GM06990 (cell line): ENCODE measurements around the gene C6orf163.

Experiments
- DNase-seq: peaks from one replicate; pipeline ENCODE4 v3.0.0-alpha.2; 2011; ENCODE audit not compliant: insufficient read length; ENCODE audit errors: extremely low read depth
- H3K27me3 ChIP-seq: replicated peaks from 2 replicates; pipeline ENCODE4 v1.6.0; 2011; ENCODE audit warnings: low read length; ENCODE audit not compliant: control insufficient read depth, insufficient read depth
- H3K36me3 ChIP-seq: 2 replicates; pipeline ENCODE4 v1.5.1; 2011; ENCODE audit warnings: low read length; ENCODE audit not compliant: control insufficient read depth, insufficient read depth
- H3K4me3 ChIP-seq: replicated peaks from 2 replicates; pipeline ENCODE4 v1.5.1; 2011; ENCODE audit warnings: low read depth, mild to moderate bottlenecking, control low read depth, low read length
- TF ChIP-seq, protein P1 (sequence below): IDR thresholded peaks from 2 replicates; pipeline ENCODE4 v1.5.1; 2011; ENCODE audit warnings: low read length, control low read depth, mild to moderate bottlenecking, inconsistent platforms; ENCODE audit not compliant: insufficient read depth, poor library complexity, severe bottlenecking

Gene C6orf163

DNA sequence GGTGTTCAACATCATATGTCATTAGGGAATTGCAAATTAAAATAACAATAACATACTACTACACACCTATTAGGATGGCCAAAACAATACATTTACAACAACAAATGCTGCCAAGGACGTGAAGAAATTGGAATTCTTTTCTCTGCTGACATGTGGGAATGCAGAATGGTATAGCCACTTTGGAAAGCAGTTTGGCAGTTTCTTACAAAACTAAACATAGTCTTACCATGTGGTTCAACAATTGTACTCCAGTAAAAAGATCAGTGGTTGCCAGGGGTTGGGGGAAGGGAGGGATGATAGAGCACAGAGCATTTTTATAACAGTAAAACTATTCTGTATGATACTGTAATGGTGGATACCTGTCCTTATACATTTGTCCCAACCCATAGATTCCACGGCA is 50.8 kb downstream of the C6orf163 start:
- H3K27me3 ChIP-seq: no peaks in the 10 kb centered on the region
- TF ChIP-seq, protein P1, sequence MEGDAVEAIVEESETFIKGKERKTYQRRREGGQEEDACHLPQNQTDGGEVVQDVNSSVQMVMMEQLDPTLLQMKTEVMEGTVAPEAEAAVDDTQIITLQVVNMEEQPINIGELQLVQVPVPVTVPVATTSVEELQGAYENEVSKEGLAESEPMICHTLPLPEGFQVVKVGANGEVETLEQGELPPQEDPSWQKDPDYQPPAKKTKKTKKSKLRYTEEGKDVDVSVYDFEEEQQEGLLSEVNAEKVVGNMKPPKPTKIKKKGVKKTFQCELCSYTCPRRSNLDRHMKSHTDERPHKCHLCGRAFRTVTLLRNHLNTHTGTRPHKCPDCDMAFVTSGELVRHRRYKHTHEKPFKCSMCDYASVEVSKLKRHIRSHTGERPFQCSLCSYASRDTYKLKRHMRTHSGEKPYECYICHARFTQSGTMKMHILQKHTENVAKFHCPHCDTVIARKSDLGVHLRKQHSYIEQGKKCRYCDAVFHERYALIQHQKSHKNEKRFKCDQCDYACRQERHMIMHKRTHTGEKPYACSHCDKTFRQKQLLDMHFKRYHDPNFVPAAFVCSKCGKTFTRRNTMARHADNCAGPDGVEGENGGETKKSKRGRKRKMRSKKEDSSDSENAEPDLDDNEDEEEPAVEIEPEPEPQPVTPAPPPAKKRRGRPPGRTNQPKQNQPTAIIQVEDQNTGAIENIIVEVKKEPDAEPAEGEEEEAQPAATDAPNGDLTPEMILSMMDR: no peak
- no peak overlapping the region for H3K4me3 ChIP-seq
- DNase-seq: no peak
- no peaks in the 10 kb centered on the region for H3K36me3 ChIP-seq

DNA sequence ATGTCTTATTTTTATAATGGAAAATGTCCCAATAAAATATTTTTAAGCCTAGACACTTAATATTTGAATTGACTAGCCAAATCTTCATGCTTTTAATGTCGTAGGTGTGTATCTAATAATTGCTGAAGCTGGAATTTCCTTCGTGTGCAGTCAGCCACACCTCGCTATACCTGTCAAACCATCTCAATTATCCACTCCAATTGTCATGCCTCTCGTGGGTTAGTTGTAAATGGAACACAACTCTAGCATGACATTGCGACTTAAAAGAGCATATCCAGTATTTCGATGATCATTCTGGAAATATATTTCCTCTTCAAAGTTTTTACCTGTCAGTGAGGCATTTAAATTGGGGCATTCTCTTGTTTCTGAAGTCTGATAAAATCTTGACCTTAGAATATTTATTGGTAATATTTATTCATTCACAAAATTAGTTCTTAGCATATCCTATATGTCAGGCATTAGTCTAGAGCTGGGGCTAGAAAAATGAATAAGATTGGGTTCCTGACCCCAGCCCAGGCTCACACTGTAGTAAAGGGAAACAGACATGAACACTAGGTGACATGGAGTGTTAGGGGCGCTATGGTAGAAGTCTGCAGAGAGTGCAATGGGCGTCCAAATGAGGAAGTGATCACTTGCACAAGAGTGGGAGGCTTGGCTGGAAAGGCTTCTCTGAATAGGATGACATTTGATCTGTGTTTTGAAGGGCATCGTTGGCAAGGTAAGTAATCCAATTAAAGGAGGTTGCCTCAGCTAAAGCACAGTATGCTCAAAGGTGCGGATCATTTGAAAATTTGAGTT is 52.2 kb downstream of the C6orf163 start:
- Histone ChIP-seq H3K27me3 (no peaks in the 10 kb centered on the region), H3K4me3 (no peak overlapping the region), H3K36me3 (no peaks in the 10 kb centered on the region)
- no peak for DNase-seq
- TF ChIP-seq, protein P1: peak; percentile 6

DNA sequence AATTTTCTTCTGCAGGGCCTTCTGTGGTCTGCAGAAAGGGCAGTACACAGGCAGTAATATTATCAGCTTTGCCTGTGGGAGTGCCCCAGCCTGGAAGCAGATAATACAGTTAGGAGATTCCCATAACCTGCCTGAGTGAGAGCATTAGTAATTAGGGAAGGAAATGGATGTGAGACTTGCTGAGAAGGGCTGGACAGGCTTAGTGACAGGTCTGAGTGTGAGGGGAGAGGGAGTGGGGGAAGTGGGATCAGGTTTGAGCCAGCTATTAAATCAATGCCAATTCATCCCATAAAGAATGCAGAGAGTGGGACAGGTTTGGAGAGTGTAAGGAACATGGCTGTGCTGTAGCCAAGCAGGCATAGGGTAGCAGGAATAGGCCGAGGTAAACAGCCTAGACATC is 53.0 kb downstream of the C6orf163 start:
- no peak overlapping the region for H3K4me3 ChIP-seq
- H3K27me3 ChIP-seq: no peaks in the 10 kb centered on the region
- DNase-seq: no peak
- H3K36me3 ChIP-seq: no peaks in the 10 kb centered on the region
- TF ChIP-seq, protein P1: no peak

DNA sequence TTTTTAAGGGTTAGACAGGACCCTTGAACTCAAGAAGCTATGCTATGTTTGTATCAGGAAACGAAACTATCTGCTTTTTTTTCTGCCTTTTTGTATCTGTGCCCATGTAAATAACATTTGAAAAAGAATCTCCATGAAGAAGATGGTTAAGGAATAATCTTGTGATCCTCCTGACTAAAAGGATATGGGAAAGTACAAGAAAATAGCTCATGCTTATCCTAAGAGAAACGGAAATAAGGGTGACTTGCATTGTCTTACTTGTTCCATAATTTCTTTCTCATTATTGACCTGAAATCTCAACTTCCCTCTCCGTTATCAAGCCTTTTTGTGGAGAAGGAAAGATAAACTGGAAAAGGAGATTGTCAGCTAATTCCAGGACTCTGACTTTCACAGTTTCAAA is 57.2 kb downstream of the C6orf163 start:
- H3K36me3 ChIP-seq: no peaks in the 10 kb centered on the region
- TF ChIP-seq, protein P1: no peak
- no peak for DNase-seq
- H3K27me3 ChIP-seq: no peaks in the 10 kb centered on the region
- H3K4me3 ChIP-seq: no peak overlapping the region

DNA sequence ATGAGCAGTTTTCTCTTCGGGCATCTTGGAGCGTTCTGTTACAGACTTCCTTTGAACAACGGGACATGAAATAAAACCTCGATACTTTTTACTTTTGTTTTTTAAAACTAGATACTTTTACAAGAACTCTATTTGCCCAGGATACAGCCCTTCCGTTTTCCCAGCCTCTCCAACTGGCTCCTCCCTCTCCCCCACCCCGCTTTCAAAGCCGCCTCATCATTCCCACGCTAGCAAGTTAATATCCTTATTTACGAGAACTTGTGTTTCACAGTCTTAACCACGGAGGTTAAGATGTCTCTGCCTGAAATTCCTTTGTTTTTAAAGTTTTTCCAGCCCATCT is 62.9 kb downstream of the C6orf163 start:
- Histone ChIP-seq H3K36me3 (no peaks in the 10 kb centered on the region), H3K4me3 (peak overlapping the region; percentile 86), H3K27me3 (no peaks in the 10 kb centered on the region)
- TF ChIP-seq, protein P1: no peak
- no peak for DNase-seq
